Loucy (cell line): ENCODE data around the gene MRNIP.

Source experiments
- H2AFZ ChIP-seq: fragments of 200-600 bp; sonication (generic); 2 replicates; pipeline ENCODE4 v1.6.0; 2016; ENCODE audit warnings: antibody characterized with exemption, mild to moderate bottlenecking, low read length, moderate library complexity
- H3F3A ChIP-seq: fragments of 200-600 bp; 2 replicates; pipeline ENCODE4 v1.6.0; 2016; ENCODE audit warnings: antibody characterized with exemption, low read depth, mild to moderate bottlenecking
- H3K27me3 ChIP-seq: fragments of 200-600 bp; sonication (generic); 2 replicates; pipeline ENCODE4 v1.6.1; 2014; ENCODE audit warnings: low read length, mild to moderate bottlenecking; ENCODE audit not compliant: insufficient read depth, poor library complexity, severe bottlenecking
- H3K36me3 ChIP-seq: fragments of 200-600 bp; sonication (generic); 2 replicates; pipeline ENCODE4 v1.6.1; 2016; ENCODE audit warnings: low read length; ENCODE audit not compliant: insufficient read depth
- H3K4me1 ChIP-seq: fragments of 200-600 bp; sonication (generic); 2 replicates; pipeline ENCODE4 v1.5.1; 2014; ENCODE audit warnings: low read length, mild to moderate bottlenecking; ENCODE audit not compliant: insufficient read depth, poor library complexity, severe bottlenecking
- H3K4me2 ChIP-seq: fragments of 200-600 bp; sonication (generic); 2 replicates; pipeline ENCODE4 v1.6.0; 2014; ENCODE audit warnings: antibody characterized with exemption, low read length, low read depth, mild to moderate bottlenecking; ENCODE audit not compliant: poor library complexity, severe bottlenecking
- H3K4me3 ChIP-seq: fragments of 200-600 bp; sonication (generic); 2 replicates; pipeline ENCODE4 v1.5.1; 2014; ENCODE audit warnings: low read length, mild to moderate bottlenecking, mixed read lengths; ENCODE audit not compliant: poor library complexity, severe bottlenecking
- H3K79me2 ChIP-seq: fragments of 200-600 bp; sonication (generic); 2 replicates; pipeline ENCODE4 v1.6.1; 2014; ENCODE audit warnings: low read length; ENCODE audit not compliant: insufficient read depth
- H3K9ac ChIP-seq: fragments of 200-600 bp; sonication (generic); 2 replicates; pipeline ENCODE4 v1.6.0; 2014; ENCODE audit warnings: mild to moderate bottlenecking, low read depth, low read length, moderate library complexity; ENCODE audit not compliant: poor library complexity, severe bottlenecking
- H3K9me2 ChIP-seq: fragments of 200-600 bp; sonication (generic); replicated peaks from 2 replicates; pipeline ENCODE4 v1.6.1; 2016; ENCODE audit warnings: low read depth, low read length, mixed read lengths
- H3K9me3 ChIP-seq: fragments of 200-600 bp; sonication (generic); 2 replicates; pipeline ENCODE4 v1.6.1; 2014; ENCODE audit warnings: mild to moderate bottlenecking, antibody characterized with exemption, low read length, low read depth; ENCODE audit not compliant: insufficient read depth
- H4K20me1 ChIP-seq: fragments of 200-600 bp; sonication (generic); 2 replicates; pipeline ENCODE4 v1.6.0; 2014; ENCODE audit warnings: antibody characterized with exemption, low read length, mild to moderate bottlenecking; ENCODE audit not compliant: insufficient read depth, poor library complexity, severe bottlenecking
- EZH2phosphoT487 ChIP-seq: fragments of 200-600 bp; IDR thresholded peaks from 2 replicates; pipeline ENCODE4 v1.6.1; 2018; ENCODE audit warnings: antibody characterized with exemption, mild to moderate bottlenecking, moderate library complexity, borderline replicate concordance
- TF ChIP-seq, protein P1 (sequence below): fragments of 200-600 bp; sonication (generic); conservative IDR thresholded peaks from 2 replicates; pipeline ENCODE4 v1.5.1; 2014; ENCODE audit warnings: mild to moderate bottlenecking, antibody characterized with exemption, low read length

Gene MRNIP

DNA sequence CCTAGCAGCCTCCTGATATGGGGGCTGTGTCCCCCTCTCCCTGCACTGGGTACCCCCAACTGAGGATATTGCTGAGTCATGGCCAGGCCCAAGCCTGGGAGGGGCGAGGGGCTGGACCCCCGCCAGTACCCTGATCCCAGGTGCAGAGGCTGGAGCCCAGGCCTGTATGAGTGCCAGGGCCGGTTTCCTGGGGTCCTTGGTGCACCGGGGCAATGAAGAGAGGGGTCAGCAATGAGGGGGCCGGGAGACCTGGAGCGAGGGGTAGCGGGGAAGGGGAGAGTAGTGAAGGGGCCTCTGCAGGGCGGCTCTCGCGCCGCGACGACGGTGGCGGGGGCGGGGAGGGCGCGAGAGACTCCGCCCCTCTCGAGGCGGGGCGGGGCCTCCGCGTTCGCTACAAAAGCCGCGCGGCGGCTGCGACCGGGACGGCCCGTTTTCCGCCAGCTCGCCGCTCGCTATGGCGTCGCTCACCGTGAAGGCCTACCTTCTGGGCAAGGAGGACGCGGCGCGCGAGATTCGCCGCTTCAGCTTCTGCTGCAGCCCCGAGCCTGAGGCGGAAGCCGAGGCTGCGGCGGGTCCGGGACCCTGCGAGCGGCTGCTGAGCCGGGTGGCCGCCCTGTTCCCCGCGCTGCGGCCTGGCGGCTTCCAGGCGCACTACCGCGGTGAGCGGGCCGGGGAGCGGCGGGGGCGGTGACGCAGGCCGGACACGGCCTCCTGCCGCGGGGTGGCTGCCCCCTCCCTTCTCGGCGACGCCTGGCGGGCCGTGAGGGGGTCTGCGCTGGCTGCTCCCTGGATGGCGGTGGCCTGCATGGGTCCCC, 37.9 kb downstream of the MRNIP start, which contains the start of gene SQSTM1:
TSS of gene SQSTM1 (plus strand) at position 423 of the 815 bp plus-strand sequence. CDS start at position 455, 32 bp downstream.
- TF ChIP-seq EZH2phosphoT487, result no peak
- TF ChIP-seq, protein P1, sequence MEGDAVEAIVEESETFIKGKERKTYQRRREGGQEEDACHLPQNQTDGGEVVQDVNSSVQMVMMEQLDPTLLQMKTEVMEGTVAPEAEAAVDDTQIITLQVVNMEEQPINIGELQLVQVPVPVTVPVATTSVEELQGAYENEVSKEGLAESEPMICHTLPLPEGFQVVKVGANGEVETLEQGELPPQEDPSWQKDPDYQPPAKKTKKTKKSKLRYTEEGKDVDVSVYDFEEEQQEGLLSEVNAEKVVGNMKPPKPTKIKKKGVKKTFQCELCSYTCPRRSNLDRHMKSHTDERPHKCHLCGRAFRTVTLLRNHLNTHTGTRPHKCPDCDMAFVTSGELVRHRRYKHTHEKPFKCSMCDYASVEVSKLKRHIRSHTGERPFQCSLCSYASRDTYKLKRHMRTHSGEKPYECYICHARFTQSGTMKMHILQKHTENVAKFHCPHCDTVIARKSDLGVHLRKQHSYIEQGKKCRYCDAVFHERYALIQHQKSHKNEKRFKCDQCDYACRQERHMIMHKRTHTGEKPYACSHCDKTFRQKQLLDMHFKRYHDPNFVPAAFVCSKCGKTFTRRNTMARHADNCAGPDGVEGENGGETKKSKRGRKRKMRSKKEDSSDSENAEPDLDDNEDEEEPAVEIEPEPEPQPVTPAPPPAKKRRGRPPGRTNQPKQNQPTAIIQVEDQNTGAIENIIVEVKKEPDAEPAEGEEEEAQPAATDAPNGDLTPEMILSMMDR, result no peak
- Histone ChIP-seq H3K79me2 (peaks cover 13% of the 10 kb centered on the region; the same call in 1 of the 2 replicates), H3K9ac (peak within 1 kb of the TSS; percentile 82), H3K4me1 (peaks cover 12% of the 10 kb centered on the region), H3K9me2 (no peaks in the 10 kb centered on the region), H4K20me1 (peaks cover 8% of the 10 kb centered on the region), H3K4me2 (peak within 1 kb of the TSS; percentile 73), H3K4me3 (peak within 1 kb of the TSS; percentile 79), H3K27me3 (no peaks in the 10 kb centered on the region), H3F3A (no peaks in the 10 kb centered on the region), H2AFZ (no peak within 1 kb of the TSS), H3K36me3 (no peaks in the 10 kb centered on the region), H3K9me3 (no peaks in the 10 kb centered on the region)

DNA sequence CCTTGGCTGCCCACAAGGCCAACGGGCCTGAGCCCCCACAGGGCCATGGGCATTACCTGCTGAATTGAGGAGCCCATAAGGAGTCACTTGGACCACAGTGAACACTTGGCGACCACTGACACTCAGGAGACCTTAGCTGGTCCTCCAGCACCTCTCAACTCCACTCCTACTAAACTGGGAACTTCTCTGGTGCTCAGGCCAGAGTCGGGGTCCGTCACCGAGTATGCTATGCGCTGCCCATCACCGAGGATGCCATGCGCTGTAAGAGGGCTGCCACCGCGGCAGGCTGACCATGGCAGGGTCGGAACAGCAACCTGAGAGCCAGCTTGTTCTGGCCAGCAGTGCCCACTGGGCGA, 38.5 kb downstream of the MRNIP start:
- Histone ChIP-seq H4K20me1 (peaks cover 8% of the 10 kb centered on the region), H3F3A (no peaks in the 10 kb centered on the region), H3K4me3 (peak overlapping the region; percentile 79), H3K27me3 (no peaks in the 10 kb centered on the region), H3K9me3 (no peaks in the 10 kb centered on the region), H3K79me2 (peaks cover 13% of the 10 kb centered on the region; the same call in 1 of the 2 replicates), H3K4me1 (peaks cover 12% of the 10 kb centered on the region), H3K4me2 (peak overlapping the region; percentile 73), H3K9ac (peak overlapping the region; percentile 82), H3K36me3 (no peaks in the 10 kb centered on the region), H2AFZ (no peak overlapping the region), H3K9me2 (no peaks in the 10 kb centered on the region)
- TF ChIP-seq, protein P1, result no peak
- TF ChIP-seq EZH2phosphoT487, result no peak

GRCh38 chr5:179819296-179820126, 39.1 kb downstream of the MRNIP start:
- Histone ChIP-seq H2AFZ (no peak overlapping the region), H4K20me1 (peaks cover 8% of the 10 kb centered on the region), H3K4me3 (peak overlapping the region; percentile 79)

More at GRCh38 chr5:179819296-179820126, 39.1 kb downstream of the MRNIP start:
- H3K27me3 ChIP-seq, result no peaks in the 10 kb centered on the region
- peak overlapping the region; percentile 50 for H3K9ac ChIP-seq
- H3K9me2 ChIP-seq, result no peaks in the 10 kb centered on the region
- no peaks in the 10 kb centered on the region for H3K9me3 ChIP-seq
- H3K79me2 ChIP-seq, result peaks cover 13% of the 10 kb centered on the region; the same call in 1 of the 2 replicates
- peaks cover 12% of the 10 kb centered on the region for H3K4me1 ChIP-seq
- no peaks in the 10 kb centered on the region for H3K36me3 ChIP-seq
- H3F3A ChIP-seq, result no peaks in the 10 kb centered on the region
- peak overlapping the region; percentile 73 for H3K4me2 ChIP-seq
- TF ChIP-seq EZH2phosphoT487, result no peak
- TF ChIP-seq, protein P1, result no peak
